SU-DHL-6 (cell line): Measurements from ENCODE around the gene TRIM6.

Source experiments
- H2AFZ ChIP-seq: fragments of 200-600 bp; sonication (generic); 2 replicates; pipeline ENCODE4 v1.6.1; 2014; ENCODE audit warnings: low read depth, mild to moderate bottlenecking, moderate library complexity, mixed read lengths, antibody characterized with exemption, low read length; ENCODE audit not compliant: severe bottlenecking
- H3F3A ChIP-seq: fragments of 200-600 bp; shearing (Covaris generic); 2 replicates; pipeline ENCODE4 v1.6.0; 2016; ENCODE audit warnings: antibody characterized with exemption, mild to moderate bottlenecking; ENCODE audit not compliant: insufficient read depth
- H3K27ac ChIP-seq: fragments of 200-600 bp; sonication (generic); 2 replicates; pipeline ENCODE4 v1.5.1; 2016; ENCODE audit warnings: low read depth, mild to moderate bottlenecking, low read length, moderate library complexity, mixed read lengths
- H3K27me3 ChIP-seq: fragments of 200-600 bp; sonication (generic), shearing (Covaris generic); 2 replicates; pipeline ENCODE4 v1.6.0; 2014; ENCODE audit warnings: mild to moderate bottlenecking, low read length
- H3K36me3 ChIP-seq: fragments of 200-600 bp; sonication (generic); 2 replicates; pipeline ENCODE4 v1.6.1; 2014; ENCODE audit warnings: mild to moderate bottlenecking, low read length, mixed read lengths
- H3K4me2 ChIP-seq: fragments of 300-600, 200-600 bp; shearing (Covaris generic), sonication (generic); 2 replicates; pipeline ENCODE4 v1.6.0; 2014; ENCODE audit warnings: low read length, low read depth, mild to moderate bottlenecking; ENCODE audit not compliant: poor library complexity, severe bottlenecking
- H3K4me3 ChIP-seq: fragments of 200-600 bp; sonication (generic); 2 replicates; pipeline ENCODE4 v1.5.1; 2014; ENCODE audit warnings: antibody characterized with exemption, low read length, mild to moderate bottlenecking, mixed read lengths; ENCODE audit not compliant: insufficient read depth, poor library complexity, severe bottlenecking
- H3K79me2 ChIP-seq: fragments of 200-600 bp; sonication (generic); 2 replicates; pipeline ENCODE4 v1.6.1; 2014; ENCODE audit warnings: mild to moderate bottlenecking, low read length, moderate library complexity; ENCODE audit not compliant: insufficient read depth
- H3K9ac ChIP-seq: fragments of 200-600 bp; sonication (generic); 2 replicates; pipeline ENCODE4 v1.7.0; 2014; ENCODE audit warnings: mild to moderate bottlenecking, low read length
- H3K9me2 ChIP-seq: fragments of 200-600 bp; sonication (generic); replicated peaks from 2 replicates; pipeline ENCODE4 v1.6.1; 2014; ENCODE audit warnings: low read length; ENCODE audit not compliant: insufficient read depth
- H3K9me3 ChIP-seq: fragments of 200-600 bp; sonication (generic); 2 replicates; pipeline ENCODE4 v1.6.1; 2014; ENCODE audit warnings: low read length, mixed read lengths; ENCODE audit not compliant: insufficient read depth
- H4K20me1 ChIP-seq: fragments of 200-600 bp; sonication (generic); 2 replicates; pipeline ENCODE4 v1.6.1; 2014; ENCODE audit warnings: low read depth, mild to moderate bottlenecking, antibody characterized with exemption, low read length, moderate library complexity, mixed read lengths
- CTCF ChIP-seq: fragments of 200-600 bp; sonication (generic); IDR thresholded peaks from one replicate; pipeline ENCODE4 v1.5.1; 2017; ENCODE audit warnings: antibody characterized with exemption, mild to moderate bottlenecking, low read length, moderate library complexity; ENCODE audit not compliant: insufficient read depth, poor library complexity, severe bottlenecking
- EZH2phosphoT487 ChIP-seq: fragments of 200-600 bp; sonication (generic), shearing (Covaris generic); conservative IDR thresholded peaks from 2 replicates; pipeline ENCODE4 v1.6.1; 2018; ENCODE audit warnings: mild to moderate bottlenecking, antibody characterized with exemption, low read length, moderate library complexity, mixed read lengths

The TRIM6 gene

DNA sequence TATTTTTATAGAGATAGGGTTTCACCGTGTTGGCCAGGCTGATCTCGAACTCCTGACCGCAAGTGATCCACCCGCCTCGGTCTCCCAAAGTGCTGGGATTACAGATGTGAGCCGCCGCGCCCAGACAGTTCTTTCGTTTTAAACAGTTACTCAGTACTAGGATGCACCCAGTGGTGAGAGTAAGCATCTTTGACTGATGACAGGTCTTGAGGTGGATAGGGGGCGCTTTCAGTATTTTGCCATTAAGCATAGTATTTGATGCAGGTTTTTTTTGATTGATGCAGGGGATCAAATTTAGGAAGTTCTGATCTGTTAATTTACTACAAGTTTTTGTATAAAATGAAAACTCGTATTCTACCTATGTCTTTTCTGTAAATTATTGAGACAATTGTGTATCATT is 15.2 kb downstream of the TRIM6 start:
- no peaks in the 10 kb centered on the region for H3K9me3 ChIP-seq
- H3K9ac ChIP-seq, result no peak overlapping the region
- H3K9me2 ChIP-seq, result no peaks in the 10 kb centered on the region
- H3K4me3 ChIP-seq, result no peak overlapping the region
- H3K79me2 ChIP-seq, result no peaks in the 10 kb centered on the region
- H3K4me2 ChIP-seq, result peak overlapping the region; percentile 19
- H3F3A ChIP-seq, result no peaks in the 10 kb centered on the region
- H3K27ac ChIP-seq, result no peak overlapping the region
- no peaks in the 10 kb centered on the region for H3K36me3 ChIP-seq
- no peaks in the 10 kb centered on the region for H3K27me3 ChIP-seq
- TF ChIP-seq CTCF (peak; percentile 70), EZH2phosphoT487 (no peak)
- no peaks in the 10 kb centered on the region for H4K20me1 ChIP-seq
- no peak overlapping the region for H2AFZ ChIP-seq

GRCh38 chr11:5618807-5619206 is 22.4 kb downstream of the TRIM6 start:
- no peak overlapping the region for H2AFZ ChIP-seq
- no peak for TF ChIP-seq CTCF
- no peak for TF ChIP-seq EZH2phosphoT487

DNA sequence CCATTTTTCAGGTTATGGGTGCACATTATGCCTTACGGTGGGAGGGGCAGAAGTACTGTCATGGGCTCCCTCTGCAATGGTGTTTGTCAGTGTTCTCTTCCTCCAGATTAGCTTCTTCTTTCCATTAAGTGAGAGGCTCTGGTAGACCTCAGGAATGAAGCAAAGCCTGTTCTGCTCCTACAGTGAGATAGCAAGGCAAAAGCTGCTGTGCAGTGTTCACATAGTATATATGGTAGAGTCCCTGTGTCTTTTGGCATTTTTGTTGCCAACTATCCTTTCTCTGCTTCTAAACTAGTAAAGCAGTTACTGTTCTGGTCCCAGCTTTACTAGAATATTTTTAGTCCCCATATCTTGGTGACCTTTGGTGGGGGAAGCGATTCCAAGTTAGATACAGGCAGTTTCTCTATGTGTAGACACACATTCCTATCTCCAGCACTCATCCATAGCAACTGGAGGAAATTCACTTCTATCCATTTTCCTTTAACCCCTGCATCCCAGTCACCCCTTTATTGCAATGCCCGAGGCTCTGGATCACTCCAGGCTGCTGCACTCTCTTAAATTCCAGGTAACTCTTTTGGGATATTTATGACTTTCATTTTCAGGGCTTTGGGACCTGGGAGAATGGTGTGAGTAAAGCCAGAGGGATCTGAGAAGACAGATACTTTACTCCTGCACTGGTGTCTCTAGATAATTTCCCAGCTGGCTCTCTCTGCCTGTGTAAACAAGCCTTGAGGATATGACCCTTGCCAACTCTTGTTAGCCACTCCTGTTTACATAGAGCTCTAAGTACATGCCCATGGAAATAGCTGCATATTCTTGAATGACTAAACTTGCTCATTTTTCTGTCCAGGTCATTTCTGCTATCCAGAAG is 24.4 kb downstream of the TRIM6 start:
- Histone ChIP-seq H2AFZ (no peak overlapping the region), H3K9me3 (no peaks in the 10 kb centered on the region), H3K79me2 (no peaks in the 10 kb centered on the region), H3K27me3 (no peaks in the 10 kb centered on the region), H3K9ac (no peak overlapping the region), H3F3A (no peaks in the 10 kb centered on the region), H3K4me2 (no peak overlapping the region), H3K27ac (no peak overlapping the region), H3K9me2 (no peaks in the 10 kb centered on the region), H3K4me3 (no peak overlapping the region), H3K36me3 (no peaks in the 10 kb centered on the region), H4K20me1 (no peaks in the 10 kb centered on the region)
- TF ChIP-seq CTCF (no peak), EZH2phosphoT487 (no peak)

More at GRCh38 chr11:5618807-5619206, 22.4 kb downstream of the TRIM6 start:
- Histone ChIP-seq H3K9me3 (no peaks in the 10 kb centered on the region), H3K9me2 (no peaks in the 10 kb centered on the region), H3K27me3 (no peaks in the 10 kb centered on the region), H3K4me2 (no peak overlapping the region), H3K79me2 (no peaks in the 10 kb centered on the region), H3K36me3 (no peaks in the 10 kb centered on the region), H3K9ac (no peak overlapping the region), H3F3A (no peaks in the 10 kb centered on the region), H3K27ac (no peak overlapping the region), H4K20me1 (no peaks in the 10 kb centered on the region), H3K4me3 (no peak overlapping the region)
